Spleen (tissue), 11 donors: Measurements from ENCODE around the gene STUM. TPM values are rescaled to one million over a fixed set of nuclear protein-coding genes. Genes with fewer than 3 reads are reported as not detected.
A peak's percentile ranks its signal among the peaks of the same experiment; 100 is the strongest.

Experiments
- DNase-seq: peaks from one replicate; pipeline ENCODE4 v3.0.0-alpha.2; 2020
- H3K27ac ChIP-seq, 8 donors: fragments of 200-600 bp; sonication (generic) in 7 of 8; 1 replicate in 4 of 8; 2 replicates in 4 of 8; pipeline versions ENCODE4 v1.5.0 to v1.8.0; 2016 to 2021; ENCODE audit warnings: inconsistent platforms in 4 of 8, mild to moderate bottlenecking in 4 of 8, moderate library complexity in 1 of 8
- H3K27me3 ChIP-seq, 7 donors: fragments of 200-600 bp; sonication (generic) in 6 of 7; replicated peaks in 1 of 7; 1 replicate in 4 of 7; 2 replicates in 3 of 7; pipeline versions ENCODE4 v1.5.0 to v1.8.0; 2016 to 2021; ENCODE audit warnings: inconsistent platforms in 3 of 7, mild to moderate bottlenecking in 1 of 7
- H3K36me3 ChIP-seq, 6 donors: fragments of 200-600 bp; sonication (generic) in 5 of 6; 1 replicate in 4 of 6; 2 replicates in 2 of 6; pipeline versions ENCODE4 v1.5.0 to v1.8.0; 2016 to 2021; ENCODE audit warnings: inconsistent platforms in 2 of 6
- H3K4me1 ChIP-seq, 6 donors: fragments of 200-600 bp; sonication (generic) in 5 of 6; 1 replicate in 3 of 6; 2 replicates in 3 of 6; pipeline versions ENCODE4 v1.5.0 to v1.8.0; 2016 to 2021; ENCODE audit warnings: inconsistent platforms in 3 of 6
- H3K4me3 ChIP-seq, 8 donors: fragments of 200-600 bp; sonication (generic) in 7 of 8; 1 replicate in 4 of 8; 2 replicates in 4 of 8; pipeline versions ENCODE4 v1.5.0 to v1.8.0; 2016 to 2021; ENCODE audit warnings: inconsistent platforms in 4 of 8, mild to moderate bottlenecking in 4 of 8, moderate library complexity in 2 of 8
- H3K9me3 ChIP-seq, 8 donors: fragments of 200-600 bp; sonication (generic) in 7 of 8; 1 replicate in 4 of 8; 2 replicates in 4 of 8; pipeline versions ENCODE4 v1.5.0 to v1.8.0; 2016 to 2021; ENCODE audit warnings: inconsistent platforms in 4 of 8
- CTCF ChIP-seq, 11 experiments: fragments of 200-600 bp in 7 of 11; fragments of 450-650 bp in 4 of 11; sonication (generic) in 4 of 11; IDR thresholded peaks in 8 of 11; conservative IDR thresholded peaks in 3 of 11; 1 replicate in 7 of 11; 2 replicates in 4 of 11; pipeline versions ENCODE4 v1.4.0 to v1.8.0; 2016 to 2021; ENCODE audit warnings: antibody characterized with exemption in 11 of 11, inconsistent platforms in 4 of 11, mild to moderate bottlenecking in 1 of 11
- POLR2A ChIP-seq, 3 donors: fragments of 450-650 bp; IDR thresholded peaks; one replicate each; pipeline ENCODE4 v1.5.1; 2017; ENCODE audit warnings: antibody characterized with exemption in 3 of 3, mild to moderate bottlenecking in 1 of 3
- POLR2AphosphoS5 ChIP-seq, 3 donors: sonication (generic); formaldehyde crosslinking; IDR thresholded peaks; one replicate each; pipeline ENCODE4 v1.5.1; 2017; ENCODE audit warnings: antibody characterized with exemption in 3 of 3
- WGBS, 5 donors: extraction: QIAGEN DNeasy Blood & Tissue Kit in 3 of 5; methylation state at CpG; one replicate each; pipeline versions ENCODE4 v1.1.5 to v1.1.7; 2013 to 2018; 5-methylcytosine and 5-hydroxymethylcytosine counted together
- intact Hi-C: fragments of 100-400 bp; cut with DNase I; formaldehyde crosslinking; loops from one replicate; pipeline ENCODE4 v1.15.0; 2023; ENCODE audit warnings: low total_unique reads
- polyA plus RNA-seq, 3 donors: library from polyadenylated mRNA; stranded (reverse); fragments of 200-250 nt; gene quantifications; one replicate each; pipeline ENCODE4 v1.2.1, GENCODE V29; 2013
- total RNA-seq, 7 donors: library from RNA; depleted of rRNA in 3 of 7; stranded (reverse); fragments of >200 nt in 3 of 7; fragmentation: NEBNext Ultra II Directional in 4 of 7; extraction: Animal tissue kit (Norgen Biotek cat#: 25700) in 4 of 7; gene quantifications; one replicate each; pipeline versions ENCODE4 v1.1.0 to v1.2.1, GENCODE V29; 2016 to 2021
- donor health status: healthy with polysubstance abuse.
- donor health status: DM: no; HTN: no; CAD: no; lungs with moderate emphysema.
- donor health status: DM: no; HTN: no; CAD: no.
- donor health status: Bipolar disorder and iron deficiency.
- donor health status: healthy.
- donor health status: DM: no; HTN: no; CAD: no.
- donor health status: DM: yes; HTN: yes; CAD: no.

STUM gene
- total and polyA plus RNA-seq, 10 donors = 0.11 to 2.8 (median 0.49) TPM

- TF ChIP-seq POLR2AphosphoS5 (IDR thresholded peaks at IDR 0.05) (no peak), POLR2A (IDR thresholded peaks at IDR 0.05) (no peak), CTCF (IDR thresholded peaks at IDR 0.05 in 8 of 11, conservative IDR thresholded peaks at IDR 0.05 in 3 of 11) (no peak)
- H3K4me1 ChIP-seq = peaks cover 6 to 35% (median 22%) of the 10 kb centered on the region in 6 donors
- no peaks in the 10 kb centered on the region for H3K27me3 ChIP-seq
- peaks cover 0 to 25% (median 0%) of the 10 kb centered on the region in 6 donors for H3K36me3 ChIP-seq
- peaks cover 0 to 2% (median under 1%) of the 10 kb centered on the region in 8 donors for H3K9me3 ChIP-seq
- intact Hi-C loops = no loop called here
- peak; percentile 39 for DNase-seq
- H3K4me3 ChIP-seq = no peak overlapping the region
- WGBS, 5 donors = 74 to 92% (median 84%) methylated on average over 6 of the region's 6 CpGs
- peak overlapping the region in 1 of 8 donors; percentile 7 for H3K27ac ChIP-seq
Observed at GRCh38 chr1:226627050-226627755, 78.6 kb downstream of the STUM start.

GRCh38 chr1:226627924-226628611 is 79.5 kb downstream of the STUM start:
- peaks cover 6 to 43% (median 30%) of the 10 kb centered on the region in 6 donors for H3K4me1 ChIP-seq
- H3K4me3 ChIP-seq = no peak overlapping the region
- no peak for TF ChIP-seq POLR2AphosphoS5 (IDR thresholded peaks at IDR 0.05)
- no peak for TF ChIP-seq POLR2A (IDR thresholded peaks at IDR 0.05)
- TF ChIP-seq CTCF (IDR thresholded peaks at IDR 0.05 in 8 of 11, conservative IDR thresholded peaks at IDR 0.05 in 3 of 11) = no peak
- WGBS, 5 donors = 75 to 81% (median 79%) methylated on average over 10 to 11 of the region's 11 CpGs
- H3K27ac ChIP-seq = peak overlapping the region in 1 of 8 donors; percentile 7
- H3K9me3 ChIP-seq = no peaks in the 10 kb centered on the region
- H3K36me3 ChIP-seq = peaks cover 0 to 34% (median 3%) of the 10 kb centered on the region in 6 donors
- H3K27me3 ChIP-seq = no peaks in the 10 kb centered on the region
- peak; percentile 62 for DNase-seq
- intact Hi-C loops = no loop called here

DNA sequence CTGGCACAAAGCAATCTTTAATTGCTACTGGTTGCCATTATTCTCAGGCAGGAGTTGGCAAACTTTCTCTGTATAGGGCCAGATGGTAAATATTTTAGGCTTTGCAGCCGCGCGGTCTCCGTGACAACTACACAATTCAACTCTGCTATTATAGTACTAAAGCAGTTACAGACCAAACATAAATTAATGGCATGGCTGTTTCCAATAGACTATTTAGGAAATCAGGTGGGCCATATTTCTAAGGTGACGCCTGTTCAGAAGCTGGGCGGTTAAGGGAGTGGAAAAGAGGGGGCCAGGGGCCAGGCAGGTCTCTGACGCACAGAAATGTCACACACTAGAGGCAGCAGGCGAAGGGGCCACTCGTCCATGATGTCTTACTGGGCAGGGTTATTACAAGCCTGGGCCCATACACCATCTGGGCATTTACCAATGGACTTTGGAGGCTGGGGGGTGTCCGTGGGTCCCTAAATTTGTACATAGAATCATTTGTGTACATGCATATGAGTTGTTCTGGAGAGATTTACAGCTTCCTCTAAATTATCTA is 80.1 kb downstream of the STUM start:
- H3K4me1 ChIP-seq = peaks cover 12 to 50% (median 37%) of the 10 kb centered on the region in 6 donors
- 92 to 96% (median 95%) methylated on average over 10 of the region's 10 CpGs for WGBS, 5 donors
- no peaks in the 10 kb centered on the region for H3K9me3 ChIP-seq
- DNase-seq = peak; percentile 49
- H3K36me3 ChIP-seq = peaks cover 0 to 40% (median 6%) of the 10 kb centered on the region in 6 donors
- no peak for TF ChIP-seq POLR2A (IDR thresholded peaks at IDR 0.05)
- no peak for TF ChIP-seq POLR2AphosphoS5 (IDR thresholded peaks at IDR 0.05)
- intact Hi-C loops = no loop called here
- H3K4me3 ChIP-seq = no peak overlapping the region
- no peak overlapping the region for H3K27ac ChIP-seq
- H3K27me3 ChIP-seq = no peaks in the 10 kb centered on the region

DNA sequence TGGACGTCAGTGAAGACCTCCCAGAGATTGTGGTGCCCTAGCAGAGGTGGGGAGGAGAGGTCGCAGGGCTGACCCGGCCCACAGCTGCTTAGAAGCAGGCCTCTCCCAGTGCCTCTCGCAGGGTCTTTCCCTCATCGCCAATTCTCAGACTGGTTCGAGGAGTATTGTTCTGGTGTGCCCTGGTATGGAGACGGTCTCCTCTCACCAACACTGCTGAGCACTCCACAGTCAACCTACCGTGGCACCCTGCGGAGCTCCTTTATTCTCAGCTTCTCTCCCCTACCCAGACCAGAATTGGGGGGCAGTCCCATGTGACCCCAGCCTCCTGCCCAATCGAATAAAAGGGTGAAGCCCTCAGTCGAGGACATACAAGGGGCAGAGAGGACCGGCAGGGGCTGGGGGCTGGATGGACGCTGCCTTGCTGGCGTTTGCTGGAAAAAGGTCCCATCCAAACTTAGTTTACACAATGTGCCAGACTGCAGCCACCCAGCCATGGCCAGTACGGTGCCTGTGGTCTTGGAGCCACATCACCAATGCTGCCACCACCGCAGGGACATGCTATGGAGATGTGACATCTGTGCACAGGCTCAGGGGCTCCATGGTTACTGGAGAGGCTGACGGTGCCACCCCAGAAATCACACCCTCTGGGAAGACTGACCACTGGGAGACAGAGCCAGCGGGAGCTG is 80.8 kb downstream of the STUM start:
- Histone ChIP-seq H3K36me3 (peaks cover 0 to 47% (median 9%) of the 10 kb centered on the region in 6 donors), H3K27me3 (no peaks in the 10 kb centered on the region), H3K4me1 (peaks cover 19 to 56% (median 43%) of the 10 kb centered on the region in 6 donors), H3K4me3 (no peak overlapping the region), H3K27ac (peak overlapping the region in 1 of 8 donors; percentile 2), H3K9me3 (no peaks in the 10 kb centered on the region)
- DNase-seq = peak; percentile 72
- TF ChIP-seq CTCF (IDR thresholded peaks at IDR 0.05 in 8 of 11, conservative IDR thresholded peaks at IDR 0.05 in 3 of 11) = no peak
- TF ChIP-seq POLR2AphosphoS5 (IDR thresholded peaks at IDR 0.05) = peak in 1 of 3 donors; percentile 40
- TF ChIP-seq POLR2A (IDR thresholded peaks at IDR 0.05) = no peak
- WGBS, 5 donors = 92 to 94% (median 93%) methylated on average over 13 to 18 of the region's 18 CpGs
- intact Hi-C loops = no loop called here
